ENCODE measurements around the gene ZNF215. TPM values are rescaled to one million over a fixed set of nuclear protein-coding genes. Genes with fewer than 3 reads are reported as not detected.
"Not testable (repeated sequence)": the region's sequence is repeated elsewhere in the genome, so short reads cannot be mapped to it uniquely, and the experiment has no call there.

Gene ZNF215
- total and polyA plus RNA-seq, 2 of the 8 experiments (the other 6 are each of a cell fraction or from before 2014, with no cell fraction given) = 6.4 to 17.9 TPM

- H2BK5ac ChIP-seq (ENCODE audit: low read depth, low read length); H4K20me1 ChIP-seq (replicated peaks in 1 of 2; ENCODE audit: control insufficient read depth in 1 of 2, insufficient read depth in 2 of 2, low read length in 2 of 2); H3K79me1 ChIP-seq (ENCODE audit: low read depth, low read length); H3K23me2 ChIP-seq (ENCODE audit: low read depth, low read length); H2AFZ ChIP-seq (ENCODE audit: low read length); H4K5ac ChIP-seq (ENCODE audit: insufficient read length, low read depth, low read length); H3K56ac ChIP-seq (replicated peaks; ENCODE audit: insufficient read length, low read depth, low read length); H3K18ac ChIP-seq (ENCODE audit: extremely low read depth, low read length); H3K4me1 ChIP-seq (replicated peaks in 1 of 4; ENCODE audit: control insufficient read depth in 3 of 4, insufficient read depth in 4 of 4, low read length in 3 of 4); H3K27me3 ChIP-seq (replicated peaks in 1 of 4; ENCODE audit: control insufficient read depth in 3 of 4, extremely low read depth in 1 of 4, insufficient read depth in 3 of 4, low read length in 3 of 4); H3K4me2 ChIP-seq (ENCODE audit: insufficient read depth in 1 of 2, low read depth in 2 of 2, low read length in 2 of 2); H3K9ac ChIP-seq (replicated peaks in 1 of 4; ENCODE audit: extremely low read depth in 1 of 4, low read depth in 3 of 4, low read length in 3 of 4); H4K8ac ChIP-seq (ENCODE audit: extremely low read depth, insufficient read depth, low read length); H2BK15ac ChIP-seq (ENCODE audit: low read length); FAIRE-seq; H2BK12ac ChIP-seq (ENCODE audit: low read depth, low read length); H3K27ac ChIP-seq (ENCODE audit: low read depth, low read length); CTCF ChIA-PET (ENCODE audit: partially characterized antibody); DNase-seq (ENCODE audit: low read depth in 1 of 2, low spot score in 2 of 2); H3K4ac ChIP-seq (replicated peaks; ENCODE audit: insufficient read length, low read depth, low read length); H3K79me2 ChIP-seq (ENCODE audit: control insufficient read depth in 1 of 2, insufficient read depth in 2 of 2, low read length in 2 of 2); H2AK5ac ChIP-seq (ENCODE audit: low read depth, low read length); H2BK20ac ChIP-seq (ENCODE audit: low read length); H3K23ac ChIP-seq (ENCODE audit: insufficient read length); H3K9me3 ChIP-seq (ENCODE audit: insufficient read depth in 2 of 2, low read depth in 1 of 2, low read length in 1 of 2); H3K14ac ChIP-seq (ENCODE audit: insufficient read length); POLR2A ChIA-PET (ENCODE audit: partially characterized antibody); H3K4me3 ChIP-seq (ENCODE audit: extremely low read depth in 1 of 4, insufficient read depth in 2 of 4, low read depth in 3 of 4, low read length in 4 of 4); H4K91ac ChIP-seq (replicated peaks; ENCODE audit: insufficient read length, low read length); H2BK120ac ChIP-seq (replicated peaks; ENCODE audit: low read depth, low read length): not testable (repeated sequence)
- peaks cover 0 to 23% (median 12%) of the 10 kb centered on the region in 4 experiments; a peak in 6 of 8 replicates for H3K36me3 ChIP-seq (ENCODE audit: control insufficient read depth in 2 of 4, insufficient read depth in 4 of 4, low read length in 3 of 4)
- 87% methylated on average over 8 of the region's 10 CpGs; no CpG with 5 or more reads in 1 of the 2 experiments for WGBS, 2 experiments (ENCODE audit: extremely low coverage in 1 of 2, insufficient coverage in 1 of 2, insufficient read length in 1 of 2, insufficient replicate concordance in 2 of 2, low coverage in 1 of 2, low lambda C conversion rate in 2 of 2, missing lambda C conversion rate in 1 of 2)
These were observed 28.0 kb downstream of the ZNF215 start for GRCh38 chr11:6954248-6954647.

Measured in H1 (cell line).